ENCODE results near the gene ATPAF1. TPM values are rescaled to one million over a fixed set of nuclear protein-coding genes. Genes with fewer than 3 reads are reported as not detected.
A peak's percentile ranks its signal among the peaks of the same experiment; 100 is the strongest.
"Not testable (repeated sequence)": the region's sequence is repeated elsewhere in the genome, so short reads cannot be mapped to it uniquely, and the experiment has no call there.

ATPAF1 gene
- total RNA-seq, 1 donor from 2014 or later: 19.3 TPM

GRCh38 chr1:46703927-46704641 lies 35.9 kb upstream of the ATPAF1 start:
- Mint-ChIP-seq H3K27ac (ENCODE audit: unreplicated experiment) (peak overlapping the region; percentile 47), H3K27me3 (ENCODE audit: low read depth, unreplicated experiment) (no peaks in the 10 kb centered on the region), H3K36me3 (ENCODE audit: low read depth, unreplicated experiment) (peaks cover 7% of the 10 kb centered on the region), H3K4me1 (ENCODE audit: low read depth, unreplicated experiment) (no peaks in the 10 kb centered on the region), H3K9me3 (ENCODE audit: unreplicated experiment) (no peaks in the 10 kb centered on the region), H3K4me3 (ENCODE audit: unreplicated experiment) (no peak overlapping the region)
- no peak overlapping the region for H3K27ac ChIP-seq (ENCODE audit: low read depth, low read length)
- H3K9me3 ChIP-seq (ENCODE audit: insufficient read depth, low read depth, low read length): no peaks in the 10 kb centered on the region
- no peak overlapping the region for H3K4me3 ChIP-seq (ENCODE audit: insufficient read depth, low read depth, low read length)
- H2AFZ ChIP-seq (ENCODE audit: low read depth, low read length): no peak overlapping the region
- no peaks in the 10 kb centered on the region for H3K27me3 ChIP-seq (ENCODE audit: insufficient read depth, low read length)
- TF ChIP-seq EZH2 (IDR thresholded peaks at IDR 0.05; ENCODE audit: insufficient read depth, low read length): no peak
- TF ChIP-seq, protein P1, sequence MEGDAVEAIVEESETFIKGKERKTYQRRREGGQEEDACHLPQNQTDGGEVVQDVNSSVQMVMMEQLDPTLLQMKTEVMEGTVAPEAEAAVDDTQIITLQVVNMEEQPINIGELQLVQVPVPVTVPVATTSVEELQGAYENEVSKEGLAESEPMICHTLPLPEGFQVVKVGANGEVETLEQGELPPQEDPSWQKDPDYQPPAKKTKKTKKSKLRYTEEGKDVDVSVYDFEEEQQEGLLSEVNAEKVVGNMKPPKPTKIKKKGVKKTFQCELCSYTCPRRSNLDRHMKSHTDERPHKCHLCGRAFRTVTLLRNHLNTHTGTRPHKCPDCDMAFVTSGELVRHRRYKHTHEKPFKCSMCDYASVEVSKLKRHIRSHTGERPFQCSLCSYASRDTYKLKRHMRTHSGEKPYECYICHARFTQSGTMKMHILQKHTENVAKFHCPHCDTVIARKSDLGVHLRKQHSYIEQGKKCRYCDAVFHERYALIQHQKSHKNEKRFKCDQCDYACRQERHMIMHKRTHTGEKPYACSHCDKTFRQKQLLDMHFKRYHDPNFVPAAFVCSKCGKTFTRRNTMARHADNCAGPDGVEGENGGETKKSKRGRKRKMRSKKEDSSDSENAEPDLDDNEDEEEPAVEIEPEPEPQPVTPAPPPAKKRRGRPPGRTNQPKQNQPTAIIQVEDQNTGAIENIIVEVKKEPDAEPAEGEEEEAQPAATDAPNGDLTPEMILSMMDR (IDR thresholded peaks at IDR 0.05; ENCODE audit: insufficient read depth, low read depth, low read length): no peak
- no peak overlapping the region for H3K4me2 ChIP-seq (ENCODE audit: low read length)
- no peak for DNase-seq (ENCODE audit: low read depth)
- H3K9ac ChIP-seq (ENCODE audit: low read length): no peak overlapping the region
- peaks cover 9% of the 10 kb centered on the region for H3K79me2 ChIP-seq (ENCODE audit: insufficient read depth, low read length)
- no peaks in the 10 kb centered on the region for H3K4me1 ChIP-seq (ENCODE audit: insufficient read depth, low read length)
- FAIRE-seq: no peak
- H3K36me3 ChIP-seq (ENCODE audit: insufficient read depth, low read length): peaks cover 29% of the 10 kb centered on the region
- H4K20me1 ChIP-seq (ENCODE audit: insufficient read depth, low read length): peaks cover 31% of the 10 kb centered on the region

- peaks cover 58% of the 10 kb centered on the region for H4K20me1 ChIP-seq (ENCODE audit: insufficient read depth, low read length)
- peaks cover 12% of the 10 kb centered on the region for H3K36me3 Mint-ChIP-seq (ENCODE audit: low read depth, unreplicated experiment)
- peaks cover 30% of the 10 kb centered on the region for H3K36me3 ChIP-seq (ENCODE audit: insufficient read depth, low read length)
- no peak overlapping the region for H3K27ac ChIP-seq (ENCODE audit: low read depth, low read length)
- H3K9me3 ChIP-seq (ENCODE audit: insufficient read depth, low read depth, low read length): no peaks in the 10 kb centered on the region
- no peaks in the 10 kb centered on the region for H3K27me3 ChIP-seq (ENCODE audit: insufficient read depth, low read length)
- H3K4me3 ChIP-seq (ENCODE audit: insufficient read depth, low read depth, low read length): no peak overlapping the region
- no peaks in the 10 kb centered on the region for H3K9me3 Mint-ChIP-seq (ENCODE audit: unreplicated experiment)
- H3K4me1 Mint-ChIP-seq (ENCODE audit: low read depth, unreplicated experiment): no peaks in the 10 kb centered on the region
- H3K4me3 Mint-ChIP-seq (ENCODE audit: unreplicated experiment): no peak overlapping the region
- H2AFZ ChIP-seq (ENCODE audit: low read depth, low read length): no peak overlapping the region
- FAIRE-seq (no peak), DNase-seq (ENCODE audit: low read depth) (no peak)
- H3K9ac ChIP-seq (ENCODE audit: low read length): no peak overlapping the region
- no peaks in the 10 kb centered on the region for H3K4me1 ChIP-seq (ENCODE audit: insufficient read depth, low read length)
- H3K27me3 Mint-ChIP-seq (ENCODE audit: low read depth, unreplicated experiment): no peaks in the 10 kb centered on the region
- no peak overlapping the region for H3K4me2 ChIP-seq (ENCODE audit: low read length)
- no peak overlapping the region for H3K27ac Mint-ChIP-seq (ENCODE audit: unreplicated experiment)
- TF ChIP-seq EZH2 (IDR thresholded peaks at IDR 0.05; ENCODE audit: insufficient read depth, low read length): no peak
- TF ChIP-seq, protein P1 (IDR thresholded peaks at IDR 0.05; ENCODE audit: insufficient read depth, low read depth, low read length): no peak
- H3K79me2 ChIP-seq (ENCODE audit: insufficient read depth, low read length): peaks cover 18% of the 10 kb centered on the region
These were observed 31.5 kb upstream of the ATPAF1 start for GRCh38 chr1:46699666-46700065.

DNA sequence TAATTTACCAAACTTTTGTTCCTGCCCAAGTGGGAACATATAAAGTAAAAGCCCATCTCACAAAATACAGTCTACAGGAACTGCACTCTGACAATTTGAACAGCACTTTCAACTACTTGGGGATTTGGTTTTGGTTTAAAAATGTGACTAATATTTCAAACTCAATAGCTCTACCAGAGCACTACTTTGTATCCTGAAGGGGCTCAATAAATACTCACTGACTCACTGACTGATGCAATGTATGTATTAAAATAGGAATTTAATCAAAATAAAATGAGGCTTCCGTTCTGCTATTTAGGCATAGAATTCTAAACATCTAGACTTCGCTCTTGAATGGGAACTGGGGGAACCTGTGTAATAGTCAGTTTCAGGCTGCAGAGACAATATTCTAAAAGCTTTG lies 28.9 kb upstream of the ATPAF1 start:
- Mint-ChIP-seq H3K4me1 (ENCODE audit: low read depth, unreplicated experiment) (peaks cover 6% of the 10 kb centered on the region), H3K9me3 (ENCODE audit: unreplicated experiment) (no peaks in the 10 kb centered on the region), H3K27ac (ENCODE audit: unreplicated experiment) (no peak overlapping the region), H3K36me3 (ENCODE audit: low read depth, unreplicated experiment) (peaks cover 12% of the 10 kb centered on the region), H3K4me3 (ENCODE audit: unreplicated experiment) (no peak overlapping the region), H3K27me3 (ENCODE audit: low read depth, unreplicated experiment) (no peaks in the 10 kb centered on the region)
- Histone ChIP-seq H3K4me3 (ENCODE audit: insufficient read depth, low read depth, low read length) (no peak overlapping the region), H3K36me3 (ENCODE audit: insufficient read depth, low read length) (peaks cover 27% of the 10 kb centered on the region), H3K27me3 (ENCODE audit: insufficient read depth, low read length) (no peaks in the 10 kb centered on the region), H3K27ac (ENCODE audit: low read depth, low read length) (no peak overlapping the region), H3K4me1 (ENCODE audit: insufficient read depth, low read length) (no peaks in the 10 kb centered on the region), H4K20me1 (ENCODE audit: insufficient read depth, low read length) (peaks cover 65% of the 10 kb centered on the region), H3K9ac (ENCODE audit: low read length) (no peak overlapping the region), H2AFZ (ENCODE audit: low read depth, low read length) (no peak overlapping the region), H3K4me2 (ENCODE audit: low read length) (no peak overlapping the region), H3K79me2 (ENCODE audit: insufficient read depth, low read length) (peaks cover 18% of the 10 kb centered on the region), H3K9me3 (ENCODE audit: insufficient read depth, low read depth, low read length) (no peaks in the 10 kb centered on the region)
- DNase-seq (ENCODE audit: low read depth): no peak
- FAIRE-seq: no peak
- TF ChIP-seq EZH2 (IDR thresholded peaks at IDR 0.05; ENCODE audit: insufficient read depth, low read length): no peak
- TF ChIP-seq, protein P1 (IDR thresholded peaks at IDR 0.05; ENCODE audit: insufficient read depth, low read depth, low read length): no peak

- H3K36me3 ChIP-seq (ENCODE audit: insufficient read depth, low read length): peaks cover 41% of the 10 kb centered on the region
- not testable (repeated sequence) for H3K4me2 ChIP-seq (ENCODE audit: low read length); H3K9me3 ChIP-seq (ENCODE audit: insufficient read depth, low read depth, low read length); H3K27ac Mint-ChIP-seq (ENCODE audit: unreplicated experiment); H3K4me1 ChIP-seq (ENCODE audit: insufficient read depth, low read length); H3K9ac ChIP-seq (ENCODE audit: low read length); H3K27me3 Mint-ChIP-seq (ENCODE audit: low read depth, unreplicated experiment); FAIRE-seq; DNase-seq (ENCODE audit: low read depth); H3K4me3 Mint-ChIP-seq (ENCODE audit: unreplicated experiment); H3K4me3 ChIP-seq (ENCODE audit: insufficient read depth, low read depth, low read length); H3K27me3 ChIP-seq (ENCODE audit: insufficient read depth, low read length); H2AFZ ChIP-seq (ENCODE audit: low read depth, low read length); H3K9me3 Mint-ChIP-seq (ENCODE audit: unreplicated experiment); H3K27ac ChIP-seq (ENCODE audit: low read depth, low read length)
- H3K36me3 Mint-ChIP-seq (ENCODE audit: low read depth, unreplicated experiment): peaks cover 14% of the 10 kb centered on the region
- H4K20me1 ChIP-seq (ENCODE audit: insufficient read depth, low read length): peaks cover 64% of the 10 kb centered on the region
- peaks cover 18% of the 10 kb centered on the region for H3K4me1 Mint-ChIP-seq (ENCODE audit: low read depth, unreplicated experiment)
- peaks cover 13% of the 10 kb centered on the region for H3K79me2 ChIP-seq (ENCODE audit: insufficient read depth, low read length)
These were observed 26.5 kb upstream of the ATPAF1 start for GRCh38 chr1:46694676-46695075.
